ENCODE results near the gene APEH. TPM values are rescaled to one million over a fixed set of nuclear protein-coding genes. Genes with fewer than 3 reads are reported as not detected.

The APEH gene
- total RNA-seq, 5 donors from 2014 or later (not counting 1 experiment from before 2014, with no cell fraction given): 82.8 to 162 (median 141) TPM

DNA sequence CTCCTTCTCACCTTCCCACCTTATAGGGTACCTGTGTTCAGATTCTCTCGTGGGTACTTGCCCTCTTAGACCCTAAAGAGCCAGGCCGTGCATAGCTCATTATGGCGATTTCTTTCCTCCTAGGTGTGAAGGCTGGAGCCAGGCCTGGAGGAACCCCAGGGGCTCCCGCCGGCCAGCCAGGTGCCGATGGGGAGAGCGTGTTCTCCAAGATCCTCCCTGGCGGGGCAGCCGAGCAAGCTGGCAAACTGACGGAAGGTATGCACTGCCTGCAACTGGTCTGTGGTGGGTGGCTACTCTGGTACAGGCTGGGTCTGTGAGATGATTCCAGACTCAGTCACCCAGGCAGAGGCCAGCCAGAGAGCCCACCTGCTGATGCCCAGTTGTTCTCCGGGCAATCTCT lies 9.9 kb upstream of the APEH start:
- ATAC-seq (replicated peaks in 1 of 4): no peak
- Mint-ChIP-seq H3K4me3 (no peak overlapping the region), H3K4me1 (no peaks in the 10 kb centered on the region), H3K27ac (no peak overlapping the region), H3K27me3 (peaks cover 0 to 2% of the 10 kb centered on the region in 2 donors), H3K9me3 (no peaks in the 10 kb centered on the region), H3K36me3 (no peaks in the 10 kb centered on the region)
- peaks cover 0 to 49% of the 10 kb centered on the region in 2 experiments for H3K27me3 ChIP-seq (replicated peaks in 1 of 2; ENCODE audit: control insufficient read depth in 2 of 2, extremely low read depth in 1 of 2, insufficient read depth in 2 of 2, low read length in 1 of 2)
- CTCF ChIA-PET: no interaction called here
- WGBS (ENCODE audit: insufficient coverage): 90% methylated on average over 8 of the region's 11 CpGs
- no peaks in the 10 kb centered on the region for H3K9me3 ChIP-seq
- no peak for DNase-seq
- H3K4me3 ChIP-seq (ENCODE audit: control insufficient read depth in 1 of 2, extremely low read depth in 1 of 2, low read length in 1 of 2): no peak overlapping the region
- POLR2A ChIA-PET: no interaction called here
- H3K27ac ChIP-seq (ENCODE audit: low read length): no peak overlapping the region
- H3K36me3 ChIP-seq (ENCODE audit: control insufficient read depth in 2 of 2, extremely low read depth in 1 of 2, insufficient read depth in 1 of 2, low read length in 1 of 2): no peaks in the 10 kb centered on the region
- H3K4me1 ChIP-seq (ENCODE audit: control insufficient read depth in 1 of 2, extremely low read depth in 1 of 2, insufficient read depth in 2 of 2, low read length in 2 of 2): no peaks in the 10 kb centered on the region

DNA sequence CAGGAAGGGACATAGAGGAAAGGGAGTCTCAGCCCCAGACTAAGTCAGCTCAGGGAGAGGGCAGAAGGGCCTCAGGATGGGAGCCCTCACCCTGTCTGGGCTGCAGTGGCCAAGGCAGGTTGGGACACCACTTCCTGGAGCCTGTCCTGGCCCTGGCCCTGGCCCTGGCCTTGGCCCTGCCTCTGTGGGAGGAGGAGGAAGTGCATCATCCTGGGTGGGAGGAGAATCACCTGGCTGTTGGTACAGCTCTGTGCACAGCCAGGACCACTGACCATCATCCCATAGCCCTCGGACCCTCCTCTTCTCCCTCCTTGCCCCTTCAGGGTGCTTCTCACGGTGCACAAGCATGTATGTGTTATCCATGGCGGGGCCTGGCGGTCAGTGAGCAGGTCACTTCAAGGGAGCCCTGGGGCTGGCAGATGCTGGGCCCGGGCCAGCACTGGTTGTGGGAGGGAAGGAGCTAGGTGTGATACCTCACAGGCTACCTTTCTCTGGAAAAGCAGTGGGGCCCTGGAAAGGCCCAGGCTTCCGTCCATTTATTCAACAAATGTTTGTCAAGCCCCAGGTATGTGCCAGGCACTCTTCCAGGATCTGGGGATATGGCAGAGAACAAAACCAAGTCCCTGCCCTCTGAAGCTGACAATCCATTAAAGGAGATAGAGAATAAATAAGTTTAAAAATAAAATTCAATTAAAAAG lies 8.2 kb upstream of the APEH start:
- CTCF ChIA-PET: interaction anchor here in 1 of 2 donors (1.9 kb wide), 1 partner anchor 126 kb away, joined by 5 read pairs; no protein-coding TSS in a partner anchor
- no peaks in the 10 kb centered on the region for H3K4me1 Mint-ChIP-seq
- ATAC-seq (replicated peaks in 1 of 4) (no peak), DNase-seq (no peak)
- H3K4me1 ChIP-seq (ENCODE audit: control insufficient read depth in 1 of 2, extremely low read depth in 1 of 2, insufficient read depth in 2 of 2, low read length in 2 of 2): no peaks in the 10 kb centered on the region
- no peaks in the 10 kb centered on the region for H3K9me3 Mint-ChIP-seq
- POLR2A ChIA-PET: no interaction called here
- H3K4me3 ChIP-seq (ENCODE audit: control insufficient read depth in 1 of 2, extremely low read depth in 1 of 2, low read length in 1 of 2): no peak overlapping the region
- peaks cover 0 to 2% of the 10 kb centered on the region in 2 donors for H3K27me3 Mint-ChIP-seq
- H3K27me3 ChIP-seq (replicated peaks in 1 of 2; ENCODE audit: control insufficient read depth in 2 of 2, extremely low read depth in 1 of 2, insufficient read depth in 2 of 2, low read length in 1 of 2): peaks cover 0 to 42% of the 10 kb centered on the region in 2 experiments
- H3K9me3 ChIP-seq: no peaks in the 10 kb centered on the region
- 92% methylated on average over 2 of the region's 6 CpGs for WGBS (ENCODE audit: insufficient coverage)
- H3K4me3 Mint-ChIP-seq: no peak overlapping the region
- no peak overlapping the region for H3K27ac ChIP-seq (ENCODE audit: low read length)
- H3K27ac Mint-ChIP-seq: no peak overlapping the region
- H3K36me3 Mint-ChIP-seq: no peaks in the 10 kb centered on the region
- no peaks in the 10 kb centered on the region for H3K36me3 ChIP-seq (ENCODE audit: control insufficient read depth in 2 of 2, extremely low read depth in 1 of 2, insufficient read depth in 1 of 2, low read length in 1 of 2)

DNA sequence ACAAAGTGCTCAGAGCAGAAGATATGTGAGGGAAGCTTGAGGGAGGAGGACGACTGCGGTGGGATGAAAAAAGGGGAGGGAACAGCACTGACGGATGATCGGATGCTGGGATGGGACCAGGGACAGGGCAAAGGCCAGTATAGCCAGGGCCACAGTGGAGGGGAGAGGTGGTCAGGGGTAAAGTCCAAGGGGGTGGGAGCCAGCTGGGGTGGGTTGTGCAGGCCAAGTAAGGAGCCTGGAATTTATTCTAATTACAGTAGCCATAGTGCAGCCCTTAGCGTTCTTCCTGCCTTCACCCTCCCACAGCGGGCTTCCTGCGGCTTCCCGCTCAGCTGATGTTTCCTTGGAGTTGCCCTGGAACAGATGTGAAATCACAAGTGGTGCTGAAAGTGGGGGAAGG lies 7.6 kb upstream of the APEH start:
- Histone ChIP-seq H3K9me3 (no peaks in the 10 kb centered on the region), H3K4me1 (ENCODE audit: control insufficient read depth in 1 of 2, extremely low read depth in 1 of 2, insufficient read depth in 2 of 2, low read length in 2 of 2) (no peaks in the 10 kb centered on the region), H3K27ac (ENCODE audit: low read length) (no peak overlapping the region), H3K36me3 (ENCODE audit: control insufficient read depth in 2 of 2, extremely low read depth in 1 of 2, insufficient read depth in 1 of 2, low read length in 1 of 2) (no peaks in the 10 kb centered on the region), H3K4me3 (ENCODE audit: control insufficient read depth in 1 of 2, extremely low read depth in 1 of 2, low read length in 1 of 2) (no peak overlapping the region), H3K27me3 (replicated peaks in 1 of 2; ENCODE audit: control insufficient read depth in 2 of 2, extremely low read depth in 1 of 2, insufficient read depth in 2 of 2, low read length in 1 of 2) (peaks cover 0 to 36% of the 10 kb centered on the region in 2 experiments)
- Mint-ChIP-seq H3K27me3 (peaks cover 0 to 2% of the 10 kb centered on the region in 2 donors), H3K4me3 (no peak overlapping the region), H3K36me3 (no peaks in the 10 kb centered on the region), H3K4me1 (peaks cover 0 to 5% (median 0%) of the 10 kb centered on the region in 3 donors), H3K9me3 (no peaks in the 10 kb centered on the region), H3K27ac (no peak overlapping the region)
- 81% methylated on average over 3 of the region's 8 CpGs for WGBS (ENCODE audit: insufficient coverage)
- ChIA-PET CTCF (interaction anchor here in 1 of 2 donors (1.9 kb wide), 1 partner anchor 127 kb away, joined by 5 read pairs; no protein-coding TSS in a partner anchor), POLR2A (no interaction called here)
- DNase-seq (no peak), ATAC-seq (replicated peaks in 1 of 4) (no peak)

DNA sequence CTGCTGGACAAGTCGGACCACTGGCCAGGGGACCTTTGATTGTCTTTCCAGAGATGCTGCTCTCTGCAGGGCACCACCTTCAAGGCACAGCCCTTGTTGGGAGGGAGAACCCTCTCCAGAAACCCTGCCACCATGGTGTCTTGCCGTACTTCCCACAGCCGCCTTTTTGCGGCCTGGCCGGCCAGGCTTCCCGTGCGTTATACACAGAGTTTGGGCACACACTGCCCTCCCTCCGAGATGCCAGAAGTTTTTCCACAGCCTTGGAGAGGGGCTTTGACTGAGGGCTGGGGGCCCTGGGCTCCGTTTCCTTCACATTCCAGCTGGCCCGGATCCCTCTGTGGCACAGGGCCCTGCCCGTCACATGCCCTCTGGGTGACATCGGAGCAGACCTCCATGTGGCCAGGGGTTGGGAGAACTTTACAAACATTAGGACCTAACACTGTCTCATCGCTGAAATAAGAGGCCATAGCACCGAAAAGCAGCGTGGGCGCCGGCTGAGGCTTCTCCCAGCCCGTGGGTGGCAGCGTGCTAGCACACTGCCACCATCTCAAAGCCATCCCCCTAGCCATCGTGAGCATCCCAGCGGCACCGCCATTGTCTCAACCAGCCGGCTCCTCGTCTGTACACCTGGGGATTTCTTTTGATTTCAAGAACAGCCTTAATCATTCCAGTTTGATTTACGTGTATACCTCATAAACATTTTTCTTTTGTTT lies 6.3 kb upstream of the APEH start:
- Histone ChIP-seq H3K36me3 (ENCODE audit: control insufficient read depth in 2 of 2, extremely low read depth in 1 of 2, insufficient read depth in 1 of 2, low read length in 1 of 2) (no peaks in the 10 kb centered on the region), H3K4me1 (ENCODE audit: control insufficient read depth in 1 of 2, extremely low read depth in 1 of 2, insufficient read depth in 2 of 2, low read length in 2 of 2) (no peaks in the 10 kb centered on the region), H3K27ac (ENCODE audit: low read length) (no peak overlapping the region), H3K27me3 (replicated peaks in 1 of 2; ENCODE audit: control insufficient read depth in 2 of 2, extremely low read depth in 1 of 2, insufficient read depth in 2 of 2, low read length in 1 of 2) (peaks cover 0 to 28% of the 10 kb centered on the region in 2 experiments), H3K9me3 (no peaks in the 10 kb centered on the region), H3K4me3 (ENCODE audit: control insufficient read depth in 1 of 2, extremely low read depth in 1 of 2, low read length in 1 of 2) (no peak overlapping the region)
- H3K36me3 Mint-ChIP-seq: no peaks in the 10 kb centered on the region
- peaks cover 5 to 13% (median 7%) of the 10 kb centered on the region in 3 donors for H3K4me1 Mint-ChIP-seq
- DNase-seq (no peak), ATAC-seq (replicated peaks in 1 of 4) (no peak)
- no peaks in the 10 kb centered on the region for H3K9me3 Mint-ChIP-seq
- H3K27me3 Mint-ChIP-seq: peaks cover 0 to 2% of the 10 kb centered on the region in 2 donors
- WGBS (ENCODE audit: insufficient coverage): 81% methylated on average over 21 of the region's 25 CpGs
- CTCF ChIA-PET: interaction anchor here (0.7 to 1.9 kb wide), 2 partner anchors 128 to 1767 kb away, joined by 5 to 11 read pairs; no protein-coding TSS in a partner anchor
- no peak overlapping the region for H3K27ac Mint-ChIP-seq
- no peak overlapping the region for H3K4me3 Mint-ChIP-seq
- POLR2A ChIA-PET: no interaction called here

DNA sequence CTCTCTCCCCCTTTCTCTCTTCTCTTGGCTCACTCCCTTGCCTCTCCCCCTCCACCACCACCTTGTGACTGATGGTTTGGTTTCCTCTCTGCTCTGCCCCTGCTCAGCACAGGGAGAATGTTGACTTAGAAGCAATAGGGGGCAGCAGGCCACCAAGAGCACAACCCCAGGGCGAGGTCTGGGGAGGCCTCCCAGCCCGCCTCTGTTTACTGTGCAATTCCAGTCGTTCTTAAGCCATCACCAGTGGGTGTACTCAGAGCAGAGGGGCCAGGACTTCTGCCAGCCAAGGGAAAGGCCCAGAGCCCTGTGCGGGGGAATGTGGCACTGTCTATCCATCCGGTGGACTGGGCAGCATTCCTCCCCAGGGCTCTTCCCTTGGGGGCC lies 5.7 kb upstream of the APEH start:
- H3K27me3 Mint-ChIP-seq: peaks cover 0 to 2% of the 10 kb centered on the region in 2 donors
- Histone ChIP-seq H3K27ac (ENCODE audit: low read length) (no peak overlapping the region), H3K4me3 (ENCODE audit: control insufficient read depth in 1 of 2, extremely low read depth in 1 of 2, low read length in 1 of 2) (no peak overlapping the region), H3K4me1 (ENCODE audit: control insufficient read depth in 1 of 2, extremely low read depth in 1 of 2, insufficient read depth in 2 of 2, low read length in 2 of 2) (peaks cover 4 to 5% of the 10 kb centered on the region in 2 experiments), H3K9me3 (no peaks in the 10 kb centered on the region), H3K36me3 (ENCODE audit: control insufficient read depth in 2 of 2, extremely low read depth in 1 of 2, insufficient read depth in 1 of 2, low read length in 1 of 2) (no peaks in the 10 kb centered on the region), H3K27me3 (replicated peaks in 1 of 2; ENCODE audit: control insufficient read depth in 2 of 2, extremely low read depth in 1 of 2, insufficient read depth in 2 of 2, low read length in 1 of 2) (peaks cover 0 to 23% of the 10 kb centered on the region in 2 experiments)
- 62% methylated on average over 5 of the region's 5 CpGs for WGBS (ENCODE audit: insufficient coverage)
- DNase-seq (no peak), ATAC-seq (replicated peaks in 1 of 4) (no peak)
- H3K36me3 Mint-ChIP-seq: no peaks in the 10 kb centered on the region
- CTCF ChIA-PET: no interaction called here
- peaks cover 9 to 17% (median 11%) of the 10 kb centered on the region in 3 donors for H3K4me1 Mint-ChIP-seq
- H3K9me3 Mint-ChIP-seq: no peaks in the 10 kb centered on the region
- H3K4me3 Mint-ChIP-seq: no peak overlapping the region
- POLR2A ChIA-PET: no interaction called here
- peak overlapping the region in 1 of 2 donors; percentile 1 for H3K27ac Mint-ChIP-seq

DNA sequence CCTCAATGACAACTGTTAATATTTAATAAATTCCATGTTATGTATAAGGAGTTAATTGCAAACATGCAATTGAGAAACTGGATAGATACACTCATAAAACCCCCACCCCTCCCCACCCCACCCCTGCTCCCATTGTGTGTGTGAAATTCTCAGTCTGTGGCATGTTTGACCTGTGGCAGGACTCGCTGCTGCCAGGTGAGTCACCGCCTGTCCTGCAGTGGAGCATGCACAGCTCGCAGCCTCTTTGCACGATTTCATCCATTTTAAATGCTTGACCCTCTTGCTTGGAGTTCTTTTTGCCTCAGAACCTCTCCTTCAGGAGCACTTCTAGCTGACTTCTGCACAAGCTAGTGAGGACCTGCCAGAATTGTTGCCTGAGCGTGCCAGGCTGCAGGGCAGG lies 5.3 kb upstream of the APEH start:
- ChIA-PET CTCF (interaction anchor here in 1 of 2 donors (1.2 kb wide), 1 partner anchor 129 kb away, joined by 6 read pairs; no protein-coding TSS in a partner anchor), POLR2A (no interaction called here)
- DNase-seq: no peak
- Mint-ChIP-seq H3K27me3 (peaks cover 0 to 2% of the 10 kb centered on the region in 2 donors), H3K4me1 (peaks cover 13 to 22% (median 15%) of the 10 kb centered on the region in 3 donors), H3K36me3 (no peaks in the 10 kb centered on the region), H3K27ac (peak overlapping the region in 1 of 2 donors; percentile 24), H3K9me3 (no peaks in the 10 kb centered on the region), H3K4me3 (no peak overlapping the region)
- Histone ChIP-seq H3K27me3 (replicated peaks in 1 of 2; ENCODE audit: control insufficient read depth in 2 of 2, extremely low read depth in 1 of 2, insufficient read depth in 2 of 2, low read length in 1 of 2) (peaks cover 0 to 22% of the 10 kb centered on the region in 2 experiments), H3K27ac (ENCODE audit: low read length) (no peak overlapping the region), H3K9me3 (no peaks in the 10 kb centered on the region), H3K4me1 (ENCODE audit: control insufficient read depth in 1 of 2, extremely low read depth in 1 of 2, insufficient read depth in 2 of 2, low read length in 2 of 2) (peaks cover 4 to 9% of the 10 kb centered on the region in 2 experiments), H3K4me3 (ENCODE audit: control insufficient read depth in 1 of 2, extremely low read depth in 1 of 2, low read length in 1 of 2) (no peak overlapping the region), H3K36me3 (ENCODE audit: control insufficient read depth in 2 of 2, extremely low read depth in 1 of 2, insufficient read depth in 1 of 2, low read length in 1 of 2) (no peaks in the 10 kb centered on the region)
- WGBS (ENCODE audit: insufficient coverage): 75% methylated on average over 4 of the region's 5 CpGs
- no peak for ATAC-seq (replicated peaks in 1 of 4)

All from T-cell (primary cell).